ENCODE measurements around the gene INTS1.

GRCh38 chr7:1505731-1506550 lies 1.8 kb upstream of the INTS1 start:
- TF ChIP-seq POLR2A (IDR thresholded peaks at IDR 0.05) (no peak), POLR2AphosphoS5 (IDR thresholded peaks at IDR 0.05) (no peak), CTCF (IDR thresholded peaks at IDR 0.05) (no peak), EP300 (IDR thresholded peaks at IDR 0.05) (no peak)
